GM12873 (cell line): Measurements from ENCODE around the gene SCAND1.

Experiments
- TF ChIP-seq, protein P1 (sequence below): IDR thresholded peaks from 2 replicates; pipeline ENCODE4 v1.5.1; 2012; ENCODE audit warnings: low read depth, mild to moderate bottlenecking, moderate library complexity, low read length, control low read depth; ENCODE audit not compliant: insufficient read depth; ENCODE audit errors: missing control alignments

Gene SCAND1

GRCh38 chr20:35939264-35939663, 15.0 kb downstream of the SCAND1 start:
- TF ChIP-seq, protein P1, sequence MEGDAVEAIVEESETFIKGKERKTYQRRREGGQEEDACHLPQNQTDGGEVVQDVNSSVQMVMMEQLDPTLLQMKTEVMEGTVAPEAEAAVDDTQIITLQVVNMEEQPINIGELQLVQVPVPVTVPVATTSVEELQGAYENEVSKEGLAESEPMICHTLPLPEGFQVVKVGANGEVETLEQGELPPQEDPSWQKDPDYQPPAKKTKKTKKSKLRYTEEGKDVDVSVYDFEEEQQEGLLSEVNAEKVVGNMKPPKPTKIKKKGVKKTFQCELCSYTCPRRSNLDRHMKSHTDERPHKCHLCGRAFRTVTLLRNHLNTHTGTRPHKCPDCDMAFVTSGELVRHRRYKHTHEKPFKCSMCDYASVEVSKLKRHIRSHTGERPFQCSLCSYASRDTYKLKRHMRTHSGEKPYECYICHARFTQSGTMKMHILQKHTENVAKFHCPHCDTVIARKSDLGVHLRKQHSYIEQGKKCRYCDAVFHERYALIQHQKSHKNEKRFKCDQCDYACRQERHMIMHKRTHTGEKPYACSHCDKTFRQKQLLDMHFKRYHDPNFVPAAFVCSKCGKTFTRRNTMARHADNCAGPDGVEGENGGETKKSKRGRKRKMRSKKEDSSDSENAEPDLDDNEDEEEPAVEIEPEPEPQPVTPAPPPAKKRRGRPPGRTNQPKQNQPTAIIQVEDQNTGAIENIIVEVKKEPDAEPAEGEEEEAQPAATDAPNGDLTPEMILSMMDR = no peak

GRCh38 chr20:35934050-35934449, 20.3 kb downstream of the SCAND1 start:
- TF ChIP-seq, protein P1 = no peak

DNA sequence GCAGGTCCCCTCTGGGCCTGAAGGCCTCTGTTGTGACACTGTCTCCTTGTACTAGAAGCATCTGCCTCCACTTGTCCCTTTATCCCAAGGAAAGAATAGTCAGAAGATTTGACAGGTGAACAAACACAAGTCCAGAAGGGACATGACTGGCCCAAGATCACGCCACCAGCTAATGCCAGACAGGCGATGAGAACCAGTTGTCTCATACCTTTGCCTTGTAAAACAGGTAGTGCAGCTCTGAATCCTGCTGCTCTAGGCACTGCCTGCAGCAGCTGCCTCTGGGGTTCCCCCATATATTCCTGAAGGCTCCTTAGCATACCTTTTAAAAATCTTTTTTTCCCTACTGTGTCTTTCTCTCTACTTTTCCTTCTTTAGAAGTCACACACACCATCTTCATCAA, 25.0 kb downstream of the SCAND1 start:
- TF ChIP-seq, protein P1 = no peak

DNA sequence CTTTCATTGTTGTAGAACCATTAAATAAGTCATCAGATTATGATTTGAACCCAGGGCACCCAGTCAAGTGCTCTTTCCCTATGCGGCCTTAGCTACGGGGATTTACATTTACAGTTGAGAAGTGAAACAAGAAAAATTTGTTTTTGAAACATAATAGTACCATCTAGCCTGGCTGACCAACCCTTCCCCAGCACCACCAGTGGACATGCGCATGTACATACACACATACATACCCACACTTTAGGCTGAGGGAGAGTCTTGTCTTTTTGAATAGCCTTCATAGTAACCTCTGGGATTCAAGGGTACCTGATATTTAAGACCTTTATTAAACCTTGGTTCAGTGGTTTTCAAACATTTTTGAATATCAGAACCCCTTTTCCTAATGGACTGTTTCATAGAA, 33.8 kb downstream of the SCAND1 start:
- TF ChIP-seq, protein P1 = no peak

- TF ChIP-seq, protein P1 = no peak
Observed at GRCh38 chr20:35918021-35918420, 36.3 kb downstream of the SCAND1 start.

- TF ChIP-seq, protein P1 = no peak
Observed at GRCh38 chr20:35917077-35917476, 37.2 kb downstream of the SCAND1 start.

- TF ChIP-seq, protein P1 = no peak
Observed at GRCh38 chr20:35912881-35913280, 41.4 kb downstream of the SCAND1 start.
